Brain microvascular endothelial cell (primary cell): Measurements from ENCODE around the gene GMNN.

ENCODE experiments used
- DNase-seq: peaks from one replicate; pipeline ENCODE4 v3.0.0-alpha.2; 2020
- H3K27ac ChIP-seq: fragments of 250-450 bp; sonication (Bioruptor Pico); 2 replicates; pipeline ENCODE4 v1.5.1; 2020; ENCODE audit warnings: mild to moderate bottlenecking, moderate library complexity
- H3K27me3 ChIP-seq: fragments of 250-450 bp; sonication (Bioruptor Pico); replicated peaks from 2 replicates; pipeline ENCODE4 v1.5.1; 2020; ENCODE audit warnings: mild to moderate bottlenecking
- H3K36me3 ChIP-seq: fragments of 250-450 bp; sonication (Bioruptor Pico); replicated peaks from 2 replicates; pipeline ENCODE4 v1.5.1; 2020; ENCODE audit warnings: mild to moderate bottlenecking
- H3K4me3 ChIP-seq: 2 replicates; pipeline ENCODE4 v1.5.1; 2011; ENCODE audit warnings: low read depth, mild to moderate bottlenecking, control low read depth, low read length, moderate library complexity
- CTCF ChIP-seq: IDR thresholded peaks from 2 replicates; pipeline ENCODE4 v1.5.1; 2011; ENCODE audit warnings: low read depth, mild to moderate bottlenecking, moderate library complexity, low read length, control low read depth, inconsistent platforms; ENCODE audit errors: missing control alignments
- in situ Hi-C: cut with HindIII; loops from 2 replicates; pipeline ENCODE4 v1.10.0; 2017; ENCODE audit warnings: low sequenced_read_pairs, low pct_ligation_motif_present

GMNN gene

GRCh38 chr6:24779416-24780016 lies 4.8 kb downstream of the GMNN start:
- peak overlapping the region; percentile 45 for H3K27ac ChIP-seq
- no peak overlapping the region for H3K4me3 ChIP-seq
- TF ChIP-seq CTCF = no peak
- peaks cover 9% of the 10 kb centered on the region for H3K36me3 ChIP-seq
- no peak for DNase-seq
- in situ Hi-C loops = no loop called here
- no peaks in the 10 kb centered on the region for H3K27me3 ChIP-seq

GRCh38 chr6:24780206-24780605 lies 5.5 kb downstream of the GMNN start:
- Histone ChIP-seq H3K4me3 (no peak overlapping the region), H3K27ac (no peak overlapping the region), H3K27me3 (no peaks in the 10 kb centered on the region), H3K36me3 (peaks cover 10% of the 10 kb centered on the region)
- TF ChIP-seq CTCF = no peak
- in situ Hi-C loops = no loop called here
- no peak for DNase-seq

GRCh38 chr6:24788031-24788665 lies 13.4 kb downstream of the GMNN start:
- DNase-seq = peak; percentile 29
- H3K36me3 ChIP-seq = peaks cover 5% of the 10 kb centered on the region
- no peak overlapping the region for H3K27ac ChIP-seq
- no peak overlapping the region for H3K4me3 ChIP-seq
- H3K27me3 ChIP-seq = no peaks in the 10 kb centered on the region
- in situ Hi-C loops = no loop called here
- TF ChIP-seq CTCF = no peak

- in situ Hi-C loops = no loop called here
- no peaks in the 10 kb centered on the region for H3K27me3 ChIP-seq
- H3K36me3 ChIP-seq = no peaks in the 10 kb centered on the region
- no peak for DNase-seq
- no peak overlapping the region for H3K4me3 ChIP-seq
- no peak for TF ChIP-seq CTCF
- H3K27ac ChIP-seq = no peak overlapping the region
These were observed 20.4 kb downstream of the GMNN start for GRCh38 chr6:24795106-24795505.

- no peak for DNase-seq
- Histone ChIP-seq H3K4me3 (no peak overlapping the region), H3K27me3 (no peaks in the 10 kb centered on the region), H3K27ac (no peak overlapping the region), H3K36me3 (no peaks in the 10 kb centered on the region)
- no peak for TF ChIP-seq CTCF
- in situ Hi-C loops = no loop called here
These were observed 22.0 kb downstream of the GMNN start for GRCh38 chr6:24796616-24797290.
